ENCODE data around the gene TMEM219.

Gene TMEM219

GRCh38 chr16:29984764-29985147 lies 22.9 kb downstream of the TMEM219 start:
- Histone ChIP-seq H3K27me3 (ENCODE audit: control insufficient read depth in 1 of 2, insufficient read depth in 2 of 2, low read length in 2 of 2) (no peaks in the 10 kb centered on the region), H3K4me3 (ENCODE audit: low read depth in 1 of 2, low read length in 2 of 2) (no peak overlapping the region), H3K9me3 (ENCODE audit: low read length) (no peaks in the 10 kb centered on the region), H3K4me1 (ENCODE audit: insufficient read depth, low read length) (no peaks in the 10 kb centered on the region), H3K9ac (ENCODE audit: low read length) (no peak overlapping the region), H3K36me3 (ENCODE audit: insufficient read depth, low read length) (peaks cover 91% of the 10 kb centered on the region), H3K27ac (ENCODE audit: low read depth, low read length) (no peak overlapping the region)

GRCh38 chr16:29985271-29985811 lies 23.5 kb downstream of the TMEM219 start:
- no peak overlapping the region for H3K9ac ChIP-seq (ENCODE audit: low read length)
- H3K9me3 ChIP-seq (ENCODE audit: low read length) = no peaks in the 10 kb centered on the region
- peaks cover 86% of the 10 kb centered on the region for H3K36me3 ChIP-seq (ENCODE audit: insufficient read depth, low read length)
- no peak overlapping the region for H3K4me3 ChIP-seq (ENCODE audit: low read depth in 1 of 2, low read length in 2 of 2)
- no peak overlapping the region for H3K27ac ChIP-seq (ENCODE audit: low read depth, low read length)
- H3K4me1 ChIP-seq (ENCODE audit: insufficient read depth, low read length) = no peaks in the 10 kb centered on the region
- H3K27me3 ChIP-seq (ENCODE audit: control insufficient read depth in 1 of 2, insufficient read depth in 2 of 2, low read length in 2 of 2) = no peaks in the 10 kb centered on the region

- no peak overlapping the region for H3K27ac ChIP-seq (ENCODE audit: low read depth, low read length)
- H3K4me3 ChIP-seq (ENCODE audit: low read depth in 1 of 2, low read length in 2 of 2) = no peak overlapping the region
- H3K27me3 ChIP-seq (ENCODE audit: control insufficient read depth in 1 of 2, insufficient read depth in 2 of 2, low read length in 2 of 2) = no peaks in the 10 kb centered on the region
- no peaks in the 10 kb centered on the region for H3K4me1 ChIP-seq (ENCODE audit: insufficient read depth, low read length)
- H3K9me3 ChIP-seq (ENCODE audit: low read length) = no peaks in the 10 kb centered on the region
- H3K9ac ChIP-seq (ENCODE audit: low read length) = no peak overlapping the region
- H3K36me3 ChIP-seq (ENCODE audit: insufficient read depth, low read length) = peaks cover 84% of the 10 kb centered on the region
Observed at GRCh38 chr16:29986231-29986630, 24.4 kb downstream of the TMEM219 start.

- Histone ChIP-seq H3K4me3 (ENCODE audit: low read depth in 1 of 2, low read length in 2 of 2) (no peak overlapping the region), H3K9me3 (ENCODE audit: low read length) (no peaks in the 10 kb centered on the region), H3K9ac (ENCODE audit: low read length) (no peak overlapping the region), H3K4me1 (ENCODE audit: insufficient read depth, low read length) (no peaks in the 10 kb centered on the region), H3K27ac (ENCODE audit: low read depth, low read length) (no peak overlapping the region), H3K27me3 (ENCODE audit: control insufficient read depth in 1 of 2, insufficient read depth in 2 of 2, low read length in 2 of 2) (no peaks in the 10 kb centered on the region), H3K36me3 (ENCODE audit: insufficient read depth, low read length) (peaks cover 82% of the 10 kb centered on the region)
Observed at GRCh38 chr16:29986931-29987330, 25.1 kb downstream of the TMEM219 start.

GRCh38 chr16:29987371-29988085 lies 25.6 kb downstream of the TMEM219 start:
- no peak overlapping the region for H3K9ac ChIP-seq (ENCODE audit: low read length)
- no peak overlapping the region for H3K27ac ChIP-seq (ENCODE audit: low read depth, low read length)
- no peak overlapping the region for H3K4me3 ChIP-seq (ENCODE audit: low read depth in 1 of 2, low read length in 2 of 2)
- no peaks in the 10 kb centered on the region for H3K27me3 ChIP-seq (ENCODE audit: control insufficient read depth in 1 of 2, insufficient read depth in 2 of 2, low read length in 2 of 2)
- H3K36me3 ChIP-seq (ENCODE audit: insufficient read depth, low read length) = peaks cover 80% of the 10 kb centered on the region
- no peaks in the 10 kb centered on the region for H3K9me3 ChIP-seq (ENCODE audit: low read length)
- H3K4me1 ChIP-seq (ENCODE audit: insufficient read depth, low read length) = no peaks in the 10 kb centered on the region

- Histone ChIP-seq H3K27me3 (ENCODE audit: control insufficient read depth in 1 of 2, insufficient read depth in 2 of 2, low read length in 2 of 2) (no peaks in the 10 kb centered on the region), H3K4me1 (ENCODE audit: insufficient read depth, low read length) (no peaks in the 10 kb centered on the region), H3K9me3 (ENCODE audit: low read length) (no peaks in the 10 kb centered on the region), H3K9ac (ENCODE audit: low read length) (no peak overlapping the region), H3K4me3 (ENCODE audit: low read depth in 1 of 2, low read length in 2 of 2) (no peak overlapping the region), H3K36me3 (ENCODE audit: insufficient read depth, low read length) (peaks cover 80% of the 10 kb centered on the region), H3K27ac (ENCODE audit: low read depth, low read length) (no peak overlapping the region)
Observed at GRCh38 chr16:29988346-29989075, 26.6 kb downstream of the TMEM219 start.

- Histone ChIP-seq H3K27ac (ENCODE audit: low read depth, low read length) (no peak overlapping the region), H3K36me3 (ENCODE audit: insufficient read depth, low read length) (peaks cover 72% of the 10 kb centered on the region), H3K4me1 (ENCODE audit: insufficient read depth, low read length) (peaks cover 4% of the 10 kb centered on the region), H3K9ac (ENCODE audit: low read length) (no peak overlapping the region), H3K4me3 (ENCODE audit: low read depth in 1 of 2, low read length in 2 of 2) (no peak overlapping the region), H3K9me3 (ENCODE audit: low read length) (no peaks in the 10 kb centered on the region), H3K27me3 (ENCODE audit: control insufficient read depth in 1 of 2, insufficient read depth in 2 of 2, low read length in 2 of 2) (no peaks in the 10 kb centered on the region)
Observed at GRCh38 chr16:29989111-29989858, 27.4 kb downstream of the TMEM219 start.

- Histone ChIP-seq H3K9me3 (ENCODE audit: low read length) (no peaks in the 10 kb centered on the region), H3K27me3 (ENCODE audit: control insufficient read depth in 1 of 2, insufficient read depth in 2 of 2, low read length in 2 of 2) (no peaks in the 10 kb centered on the region), H3K27ac (ENCODE audit: low read depth, low read length) (no peak overlapping the region), H3K4me3 (ENCODE audit: low read depth in 1 of 2, low read length in 2 of 2) (no peak overlapping the region), H3K36me3 (ENCODE audit: insufficient read depth, low read length) (peaks cover 65% of the 10 kb centered on the region), H3K9ac (ENCODE audit: low read length) (no peak overlapping the region), H3K4me1 (ENCODE audit: insufficient read depth, low read length) (peaks cover 11% of the 10 kb centered on the region)
Observed at GRCh38 chr16:29990034-29990433, 28.2 kb downstream of the TMEM219 start.

GRCh38 chr16:29990883-29991570 lies 29.1 kb downstream of the TMEM219 start:
- no peak overlapping the region for H3K27ac ChIP-seq (ENCODE audit: low read depth, low read length)
- peaks cover 55% of the 10 kb centered on the region for H3K36me3 ChIP-seq (ENCODE audit: insufficient read depth, low read length)

GRCh38 chr16:29991571-29991904 lies 29.7 kb downstream of the TMEM219 start:
- Histone ChIP-seq H3K9me3 (ENCODE audit: low read length) (no peaks in the 10 kb centered on the region), H3K4me1 (ENCODE audit: insufficient read depth, low read length) (peaks cover 12% of the 10 kb centered on the region), H3K9ac (ENCODE audit: low read length) (no peak overlapping the region), H3K27ac (ENCODE audit: low read depth, low read length) (no peak overlapping the region), H3K27me3 (ENCODE audit: control insufficient read depth in 1 of 2, insufficient read depth in 2 of 2, low read length in 2 of 2) (no peaks in the 10 kb centered on the region), H3K4me3 (ENCODE audit: low read depth in 1 of 2, low read length in 2 of 2) (no peak overlapping the region), H3K36me3 (ENCODE audit: insufficient read depth, low read length) (peaks cover 50% of the 10 kb centered on the region)

More at GRCh38 chr16:29990883-29991570, 29.1 kb downstream of the TMEM219 start:
- peaks cover 11% of the 10 kb centered on the region for H3K4me1 ChIP-seq (ENCODE audit: insufficient read depth, low read length)
- no peaks in the 10 kb centered on the region for H3K27me3 ChIP-seq (ENCODE audit: control insufficient read depth in 1 of 2, insufficient read depth in 2 of 2, low read length in 2 of 2)
- no peak overlapping the region for H3K9ac ChIP-seq (ENCODE audit: low read length)
- no peaks in the 10 kb centered on the region for H3K9me3 ChIP-seq (ENCODE audit: low read length)
- H3K4me3 ChIP-seq (ENCODE audit: low read depth in 1 of 2, low read length in 2 of 2) = no peak overlapping the region
